Prostate gland (tissue), 2 donors: ENCODE data around the gene ATG101.

Experiments used
- POLR2A ChIP-seq: fragments of 450-650 bp; IDR thresholded peaks from one replicate; pipeline ENCODE4 v1.6.1; 2016; ENCODE audit warnings: antibody characterized with exemption, mild to moderate bottlenecking
- POLR2AphosphoS5 ChIP-seq: sonication (generic); formaldehyde crosslinking; IDR thresholded peaks from one replicate; pipeline ENCODE4 v1.6.1; 2017; ENCODE audit warnings: antibody characterized with exemption
- TF ChIP-seq, protein P1 (sequence below), 4 experiments: fragments of 200-600 bp in 2 of 4; fragments of 450-650 bp in 2 of 4; sonication (generic) in 2 of 4; IDR thresholded peaks; 1 replicate in 3 of 4; 2 replicates in 1 of 4; pipeline ENCODE4 v1.5.1; 2016 to 2019; ENCODE audit warnings: antibody characterized with exemption in 4 of 4, mild to moderate bottlenecking in 2 of 4, moderate library complexity in 2 of 4

DNA sequence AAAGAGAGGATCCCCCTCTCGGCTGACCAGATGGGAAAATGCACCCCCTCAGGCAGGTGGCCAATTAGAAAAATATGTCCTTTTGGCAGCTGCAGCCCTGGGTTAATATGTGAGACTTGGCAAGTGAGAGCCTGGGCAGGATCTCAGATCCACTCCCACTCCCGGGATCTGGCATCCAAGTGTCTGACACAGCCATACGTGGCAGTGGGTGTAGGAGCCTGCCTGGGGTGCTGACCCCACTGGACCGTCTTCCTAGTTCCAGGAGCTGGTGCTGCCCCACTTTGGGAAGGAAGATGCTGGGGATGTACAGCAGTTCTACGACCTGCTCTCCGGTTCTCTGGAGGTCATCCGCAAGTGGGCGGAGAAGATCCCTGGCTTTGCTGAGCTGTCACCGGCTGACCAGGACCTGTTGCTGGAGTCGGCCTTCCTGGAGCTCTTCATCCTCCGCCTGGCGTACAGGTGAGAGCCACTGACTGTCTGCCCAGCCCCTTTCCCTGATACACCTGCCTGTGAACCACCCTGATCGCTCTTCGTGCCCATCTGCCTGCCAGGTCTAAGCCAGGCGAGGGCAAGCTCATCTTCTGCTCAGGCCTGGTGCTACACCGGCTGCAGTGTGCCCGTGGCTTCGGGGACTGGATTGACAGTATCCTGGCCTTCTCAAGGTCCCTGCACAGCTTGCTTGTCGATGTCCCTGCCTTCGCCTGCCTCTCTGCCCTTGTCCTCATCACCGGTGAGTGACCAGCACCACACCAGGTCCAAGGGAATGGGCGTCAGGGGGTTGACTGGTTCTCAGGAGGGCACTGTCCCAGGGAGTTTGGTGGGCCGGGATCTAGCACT, 12.8 kb upstream of the ATG101 start:
- TF ChIP-seq, protein P1, sequence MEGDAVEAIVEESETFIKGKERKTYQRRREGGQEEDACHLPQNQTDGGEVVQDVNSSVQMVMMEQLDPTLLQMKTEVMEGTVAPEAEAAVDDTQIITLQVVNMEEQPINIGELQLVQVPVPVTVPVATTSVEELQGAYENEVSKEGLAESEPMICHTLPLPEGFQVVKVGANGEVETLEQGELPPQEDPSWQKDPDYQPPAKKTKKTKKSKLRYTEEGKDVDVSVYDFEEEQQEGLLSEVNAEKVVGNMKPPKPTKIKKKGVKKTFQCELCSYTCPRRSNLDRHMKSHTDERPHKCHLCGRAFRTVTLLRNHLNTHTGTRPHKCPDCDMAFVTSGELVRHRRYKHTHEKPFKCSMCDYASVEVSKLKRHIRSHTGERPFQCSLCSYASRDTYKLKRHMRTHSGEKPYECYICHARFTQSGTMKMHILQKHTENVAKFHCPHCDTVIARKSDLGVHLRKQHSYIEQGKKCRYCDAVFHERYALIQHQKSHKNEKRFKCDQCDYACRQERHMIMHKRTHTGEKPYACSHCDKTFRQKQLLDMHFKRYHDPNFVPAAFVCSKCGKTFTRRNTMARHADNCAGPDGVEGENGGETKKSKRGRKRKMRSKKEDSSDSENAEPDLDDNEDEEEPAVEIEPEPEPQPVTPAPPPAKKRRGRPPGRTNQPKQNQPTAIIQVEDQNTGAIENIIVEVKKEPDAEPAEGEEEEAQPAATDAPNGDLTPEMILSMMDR (IDR thresholded peaks at IDR 0.05), result no peak
- TF ChIP-seq POLR2AphosphoS5 (peak; percentile 47), POLR2A (peak; percentile 10)
